MCF 10A (cell line): ENCODE measurements around the gene TPK1. TPM values are rescaled to one million over a fixed set of nuclear protein-coding genes. Genes with fewer than 3 reads are reported as not detected.

Source experiments
- BruUV-seq: library from RNA; stranded (reverse); fragments of 400-500 nt; replicated peaks from 2 replicates; lab custom pipeline; 2021; lab: Mats Ljungman, UMichigan
- CTCF ChIA-PET: fragments of 300-600 bp; sonication (Branson Sonifier 250); formaldehyde crosslinking; extraction: SDS; loops from one replicate; lab custom pipeline; 2021; ENCODE audit warnings: antibody characterized with exemption, inconsistent platforms; lab: Yijun Ruan, JAX
- POLR2A ChIA-PET: fragments of 300-600, 350-650 bp; sonication (Branson Sonifier 250); formaldehyde crosslinking; extraction: SDS; loops from one replicate; lab custom pipeline; 2020; ENCODE audit warnings: antibody characterized with exemption, inconsistent platforms; lab: Yijun Ruan, JAX
- DNase-seq: peaks from one replicate; pipeline ENCODE4 v3.0.0-alpha.2; 2018; ENCODE audit not compliant: unreplicated experiment
- H3K27ac Mint-ChIP-seq: one replicate; pipeline ENCODE4 v1.8.0; 2022; ENCODE audit warnings: mild to moderate bottlenecking, low read depth, mixed read lengths; ENCODE audit not compliant: unreplicated experiment
- H3K27me3 Mint-ChIP-seq: one replicate; pipeline ENCODE4 v1.8.0; 2022; ENCODE audit warnings: mixed read lengths; ENCODE audit not compliant: insufficient read depth, unreplicated experiment
- H3K36me3 Mint-ChIP-seq: one replicate; pipeline ENCODE4 v1.8.0; 2022; ENCODE audit warnings: mild to moderate bottlenecking, moderate library complexity, mixed read lengths; ENCODE audit not compliant: insufficient read depth, unreplicated experiment
- H3K4me1 Mint-ChIP-seq: one replicate; pipeline ENCODE4 v1.8.0; 2022; ENCODE audit warnings: mixed read lengths; ENCODE audit not compliant: insufficient read depth, unreplicated experiment
- H3K4me3 Mint-ChIP-seq: one replicate; pipeline ENCODE4 v1.8.0; 2022; ENCODE audit warnings: mild to moderate bottlenecking, moderate library complexity, mixed read lengths; ENCODE audit not compliant: unreplicated experiment
- H3K9me3 Mint-ChIP-seq: one replicate; pipeline ENCODE4 v1.8.0; 2022; ENCODE audit warnings: mixed read lengths; ENCODE audit not compliant: unreplicated experiment
- CTCF ChIP-seq: fragments of 200-600 bp; IDR thresholded peaks from one replicate; pipeline ENCODE4 v1.8.0; 2022; ENCODE audit warnings: antibody characterized with exemption, mild to moderate bottlenecking; ENCODE audit not compliant: unreplicated experiment
- intact Hi-C: fragments of 100-400 bp; cut with micrococcal nuclease; formaldehyde crosslinking; loops from 2 replicates; pipeline ENCODE4 v1.14.1; 2022
- total RNA-seq: library from RNA; stranded (reverse); gene quantifications from 2 replicates; pipeline ENCODE4 v1.2.3, GENCODE V29; 2022

The TPK1 gene
- total RNA-seq, 1 experiment from 2014 or later: 8.8 TPM

GRCh38 chr7:144835155-144835611 lies 670 bp downstream of the TPK1 start:
- peaks cover 6% of the 10 kb centered on the region for H3K4me1 Mint-ChIP-seq
- no peaks in the 10 kb centered on the region for H3K36me3 Mint-ChIP-seq
- intact Hi-C loops: loop anchor here (2.0 to 10.0 kb wide), 3 partner anchors 96 to 323 kb away; no protein-coding TSS in a partner anchor
- BruUV-seq: TSS peak; percentile 70
- peak overlapping the region; percentile 95 for H3K27ac Mint-ChIP-seq
- ChIA-PET POLR2A (interaction anchor here (0.6 to 2.4 kb wide), 15 partner anchors 9 to 380 kb away, joined by 3 to 11 read pairs (median 4); no protein-coding TSS in a partner anchor), CTCF (interaction anchor here (0.7 to 2.6 kb wide), 12 partner anchors 10 to 1255 kb away, joined by 3 to 12 read pairs (median 3); no protein-coding TSS in a partner anchor)
- TF ChIP-seq CTCF: no peak
- peak overlapping the region; percentile 98 for H3K4me3 Mint-ChIP-seq
- H3K27me3 Mint-ChIP-seq: no peaks in the 10 kb centered on the region
- H3K9me3 Mint-ChIP-seq: peaks cover 8% of the 10 kb centered on the region
- DNase-seq: peak; percentile 53

GRCh38 chr7:144834641-144835144 lies 1.2 kb downstream of the TPK1 start:
- ChIA-PET POLR2A (interaction anchor here (0.6 to 2.4 kb wide), 10 partner anchors 9 to 379 kb away, joined by 3 to 11 read pairs (median 4); no protein-coding TSS in a partner anchor), CTCF (interaction anchor here (0.7 to 2.6 kb wide), 9 partner anchors 9 to 165 kb away, joined by 3 to 12 read pairs (median 3); no protein-coding TSS in a partner anchor)
- intact Hi-C loops: loop anchor here (2.0 to 10.0 kb wide), 3 partner anchors 96 to 322 kb away; no protein-coding TSS in a partner anchor
- Mint-ChIP-seq H3K36me3 (no peaks in the 10 kb centered on the region), H3K4me3 (peak overlapping the region; percentile 98), H3K4me1 (peaks cover 6% of the 10 kb centered on the region), H3K9me3 (peaks cover 8% of the 10 kb centered on the region), H3K27ac (peak overlapping the region; percentile 95), H3K27me3 (no peaks in the 10 kb centered on the region)
- BruUV-seq: no TSS peak
- DNase-seq: no peak
- no peak for TF ChIP-seq CTCF

- BruUV-seq: no TSS peak
- Mint-ChIP-seq H3K36me3 (no peaks in the 10 kb centered on the region), H3K4me3 (no peak overlapping the region), H3K4me1 (peaks cover 6% of the 10 kb centered on the region), H3K27ac (no peak overlapping the region), H3K27me3 (no peaks in the 10 kb centered on the region), H3K9me3 (peaks cover 8% of the 10 kb centered on the region)
- no peak for TF ChIP-seq CTCF
- ChIA-PET POLR2A (no interaction called here), CTCF (interaction anchor here (0.6 kb wide), 1 partner anchor 9 kb away, joined by 3 read pairs; no protein-coding TSS in a partner anchor)
- intact Hi-C loops: loop anchor here (10.0 kb wide), 1 partner anchor 156 kb away; no protein-coding TSS in a partner anchor
- DNase-seq: peak; percentile 11
Observed at GRCh38 chr7:144830811-144831210, 5.0 kb downstream of the TPK1 start.

GRCh38 chr7:144830024-144830785 lies 5.6 kb downstream of the TPK1 start:
- H3K9me3 Mint-ChIP-seq: peaks cover 8% of the 10 kb centered on the region
- H3K27me3 Mint-ChIP-seq: no peaks in the 10 kb centered on the region
- CTCF ChIA-PET: interaction anchor here (0.6 kb wide), 1 partner anchor 1076 kb away, joined by 4 read pairs; no protein-coding TSS in a partner anchor
- peaks cover 6% of the 10 kb centered on the region for H3K4me1 Mint-ChIP-seq
- intact Hi-C loops: loop anchor here (10.0 kb wide), 1 partner anchor 155 kb away; no protein-coding TSS in a partner anchor
- no peak overlapping the region for H3K4me3 Mint-ChIP-seq
- BruUV-seq: no TSS peak
- no peaks in the 10 kb centered on the region for H3K36me3 Mint-ChIP-seq
- TF ChIP-seq CTCF: no peak
- no peak overlapping the region for H3K27ac Mint-ChIP-seq
- POLR2A ChIA-PET: no interaction called here
- DNase-seq: no peak
